Keratinocyte (primary cell): ENCODE data around the gene LRRC38. TPM values are rescaled to one million over a fixed set of nuclear protein-coding genes. Genes with fewer than 3 reads are reported as not detected.
"Not testable (repeated sequence)": the region's sequence is repeated elsewhere in the genome, so short reads cannot be mapped to it uniquely, and the experiment has no call there.

ENCODE experiments used
- DNase-seq: peaks from one replicate; pipeline ENCODE4 v3.0.0-alpha.2; 2011; ENCODE audit warnings: low read depth, missing footprints, low spot score
- FAIRE-seq: peaks from 2 replicates; lab custom pipeline; 2011; peaks lifted over from hg19 to GRCh38; lab: Jason Lieb, UNC
- H2AFZ ChIP-seq: 2 replicates; pipeline ENCODE4 v1.6.0; 2012; ENCODE audit warnings: low read length, control low read depth, inconsistent platforms; ENCODE audit not compliant: control insufficient read depth
- H3K27ac ChIP-seq: 2 replicates; pipeline ENCODE4 v1.5.1; 2011; ENCODE audit warnings: low read length; ENCODE audit not compliant: control insufficient read depth, insufficient read depth
- H3K27me3 ChIP-seq: 3 replicates; pipeline ENCODE4 v1.6.0; 2011; ENCODE audit warnings: low read length; ENCODE audit not compliant: control insufficient read depth, insufficient read depth; ENCODE audit errors: extremely low read depth
- H3K36me3 ChIP-seq, 2 experiments: 2 replicates in 1 of 2; 3 replicates in 1 of 2; pipeline ENCODE4 v1.5.1; 2011; ENCODE audit warnings: low read length in 2 of 2, mild to moderate bottlenecking in 1 of 2; ENCODE audit not compliant: control insufficient read depth in 2 of 2, insufficient read depth in 2 of 2; ENCODE audit errors: extremely low read depth in 1 of 2
- H3K4me1 ChIP-seq: 3 replicates; pipeline ENCODE4 v1.5.1; 2011; ENCODE audit warnings: low read length; ENCODE audit not compliant: control insufficient read depth, insufficient read depth; ENCODE audit errors: extremely low read depth
- H3K4me2 ChIP-seq: 3 replicates; pipeline ENCODE4 v1.6.0; 2011; ENCODE audit warnings: low read depth, low read length; ENCODE audit not compliant: control insufficient read depth, insufficient read depth; ENCODE audit errors: extremely low read depth
- H3K4me3 ChIP-seq, 3 experiments: fragments of 200-600 bp in 1 of 3; sonication (generic) in 1 of 3; 2 replicates in 2 of 3; 3 replicates in 1 of 3; pipeline ENCODE4 v1.5.1; 2011 to 2016; ENCODE audit warnings: low read length in 3 of 3, mild to moderate bottlenecking in 3 of 3, control low read depth in 2 of 3, inconsistent platforms in 1 of 3, low read depth in 1 of 3, mixed read lengths in 1 of 3, mixed run types in 1 of 3, moderate library complexity in 1 of 3; ENCODE audit not compliant: control insufficient read depth in 2 of 3, insufficient read depth in 2 of 3; ENCODE audit errors: extremely low read depth in 1 of 3
- H3K79me2 ChIP-seq: 2 replicates; pipeline ENCODE4 v1.6.0; 2012; ENCODE audit warnings: low read length; ENCODE audit not compliant: control insufficient read depth, insufficient read depth
- H3K9ac ChIP-seq: 3 replicates; pipeline ENCODE4 v1.6.0; 2011; ENCODE audit warnings: low read length; ENCODE audit not compliant: control insufficient read depth, insufficient read depth; ENCODE audit errors: extremely low read depth
- H3K9me1 ChIP-seq: 3 replicates; pipeline ENCODE4 v1.6.0; 2011; ENCODE audit warnings: low read length; ENCODE audit not compliant: control insufficient read depth, insufficient read depth; ENCODE audit errors: extremely low read depth
- H3K9me3 ChIP-seq: 2 replicates; pipeline ENCODE4 v1.5.1; 2012; ENCODE audit warnings: low read depth, low read length; ENCODE audit not compliant: control insufficient read depth
- H4K20me1 ChIP-seq: 3 replicates; pipeline ENCODE4 v1.6.0; 2011; ENCODE audit warnings: low read length; ENCODE audit not compliant: control insufficient read depth, insufficient read depth; ENCODE audit errors: extremely low read depth
- CTCF ChIP-seq, 3 experiments: IDR thresholded peaks in 1 of 3; conservative IDR thresholded peaks in 1 of 3; optimal IDR thresholded peaks in 1 of 3; 2 replicates in 2 of 3; 3 replicates in 1 of 3; pipeline versions ENCODE3 to v1.5.1; 2011; ENCODE audit warnings: low read length in 3 of 3, mild to moderate bottlenecking in 3 of 3, moderate library complexity in 2 of 3, control low read depth in 1 of 3, inconsistent platforms in 1 of 3; ENCODE audit not compliant: insufficient read depth in 2 of 3; ENCODE audit errors: extremely low read depth in 1 of 3
- EZH2 ChIP-seq: IDR thresholded peaks from one replicate; pipeline ENCODE4 v1.6.1; 2012; ENCODE audit warnings: inconsistent platforms, mild to moderate bottlenecking, low read length, moderate library complexity
- dilution Hi-C: fragments of 300-500 bp; cut with MboI; formaldehyde crosslinking; loops from one replicate; pipeline ENCODE4 v1.7.0; 2020; ENCODE audit warnings: low sequenced_read_pairs; ENCODE audit not compliant: extremely low pct_ligation_motif_present
- polyA plus RNA-seq, 5 experiments: library from polyadenylated mRNA; depleted of rRNA in 3 of 5; stranded (reverse) in 3 of 5; stranded (forward) in 1 of 5; unstranded in 1 of 5; fragments of >200 nt; gene quantifications; 1 replicate in 1 of 5; 2 replicates in 3 of 5; 3 replicates in 1 of 5; pipeline versions ENCODE4 v1.2.1 to v1.2.3, GENCODE V29; 2011 to 2012; ENCODE audit warnings: missing spikeins in 2 of 5, low read depth in 1 of 5, low replicate concordance in 1 of 5

LRRC38 gene
- polyA plus RNA-seq, 1 donor (not counting 4 experiments of a cell fraction or from before 2014, with no cell fraction given), result not detected

GRCh38 chr1:13450204-13450603 lies 63.6 kb downstream of the LRRC38 start:
- no peak overlapping the region for H3K27ac ChIP-seq
- no peak overlapping the region for H3K4me3 ChIP-seq
- no peak for FAIRE-seq
- H3K36me3 ChIP-seq, result no peaks in the 10 kb centered on the region
- H3K27me3 ChIP-seq, result no peaks in the 10 kb centered on the region
- no peak for TF ChIP-seq CTCF (optimal IDR thresholded peaks at IDR 0.05 in 1 of 3, IDR thresholded peaks at IDR 0.05 in 1 of 3, conservative IDR thresholded peaks at IDR 0.05 in 1 of 3; ENCODE audit: extremely low read depth in 1 of 3, insufficient read depth in 2 of 3, low read length in 3 of 3)
- no peak for TF ChIP-seq EZH2
- no peaks in the 10 kb centered on the region for H3K79me2 ChIP-seq
- H2AFZ ChIP-seq, result no peak overlapping the region
- dilution Hi-C loops, result no loop called here
- H3K9me3 ChIP-seq, result no peaks in the 10 kb centered on the region
- no peaks in the 10 kb centered on the region for H3K4me1 ChIP-seq
- no peak for DNase-seq
- no peak overlapping the region for H3K9ac ChIP-seq
- no peaks in the 10 kb centered on the region for H3K9me1 ChIP-seq
- no peak overlapping the region for H3K4me2 ChIP-seq
- H4K20me1 ChIP-seq, result no peaks in the 10 kb centered on the region

- no peak for FAIRE-seq
These were observed 70.3 kb downstream of the LRRC38 start for GRCh38 chr1:13443335-13443979.

GRCh38 chr1:13439104-13439783 lies 74.6 kb downstream of the LRRC38 start:
- H3K79me2 ChIP-seq, dilution Hi-C loops, H3K4me1 ChIP-seq, H2AFZ ChIP-seq, H3K4me3 ChIP-seq, H3K27ac ChIP-seq, H3K9me1 ChIP-seq, H3K27me3 ChIP-seq, H4K20me1 ChIP-seq, H3K9ac ChIP-seq, H3K9me3 ChIP-seq, H3K4me2 ChIP-seq, FAIRE-seq, H3K36me3 ChIP-seq, DNase-seq: not testable (repeated sequence)

More at GRCh38 chr1:13443335-13443979, 70.3 kb downstream of the LRRC38 start:
- H3K9ac ChIP-seq, result no peak overlapping the region
- H3K36me3 ChIP-seq, result no peaks in the 10 kb centered on the region
- no peak overlapping the region for H2AFZ ChIP-seq
- H3K9me1 ChIP-seq, result no peaks in the 10 kb centered on the region
- H3K79me2 ChIP-seq, result no peaks in the 10 kb centered on the region
- H3K4me2 ChIP-seq, result no peak overlapping the region
- H3K4me1 ChIP-seq, result no peaks in the 10 kb centered on the region
- no peak for TF ChIP-seq CTCF (optimal IDR thresholded peaks at IDR 0.05 in 1 of 3, IDR thresholded peaks at IDR 0.05 in 1 of 3, conservative IDR thresholded peaks at IDR 0.05 in 1 of 3; ENCODE audit: extremely low read depth in 1 of 3, insufficient read depth in 2 of 3, low read length in 3 of 3)
- no peak for TF ChIP-seq EZH2
- H3K27me3 ChIP-seq, result no peaks in the 10 kb centered on the region
- dilution Hi-C loops, result no loop called here
- no peak overlapping the region for H3K4me3 ChIP-seq
- no peaks in the 10 kb centered on the region for H3K9me3 ChIP-seq
- no peak overlapping the region for H3K27ac ChIP-seq
- no peaks in the 10 kb centered on the region for H4K20me1 ChIP-seq
- DNase-seq, result no peak
